K562 (cell line): Measurements from ENCODE around the gene UNC5B. TPM values are rescaled to one million over a fixed set of nuclear protein-coding genes. Genes with fewer than 3 reads are reported as not detected.

Experiments
- CTBP1 ChIP-seq: fragments of 450-650 bp; IDR thresholded peaks from 2 replicates; pipeline ENCODE4 v1.6.1; 2016; ENCODE audit warnings: borderline replicate concordance
- DDX20 ChIP-seq: fragments of 450-650 bp; IDR thresholded peaks from 2 replicates; pipeline ENCODE4 v1.6.1; 2016; ENCODE audit warnings: missing genetic modification characterization, low read depth, mild to moderate bottlenecking, missing compliant biosample characterization, moderate library complexity
- MECOM ChIP-seq: fragments of 250-450 bp; sonication (Bioruptor Pico); IDR thresholded peaks from 2 replicates; pipeline ENCODE4 v1.8.0; 2022; ENCODE audit warnings: inconsistent platforms
- MYC ChIP-seq, 2 experiments: fragments of 250-450 bp in 1 of 2; sonication (Bioruptor Pico) in 1 of 2; IDR thresholded peaks; 2 replicates each; pipeline versions ENCODE4 v1.5.1 to v1.6.1; 2012 to 2021; ENCODE audit warnings: low read depth in 2 of 2, borderline replicate concordance in 1 of 2, improper control_type of control experiment in 1 of 2, low read length in 1 of 2, mild to moderate bottlenecking in 1 of 2, moderate library complexity in 1 of 2
- SMAD4 ChIP-seq: fragments of 250-450 bp; sonication (Bioruptor Pico); conservative IDR thresholded peaks from 2 replicates; pipeline ENCODE4 v1.8.0; 2021; ENCODE audit warnings: inconsistent platforms, mild to moderate bottlenecking, moderate library complexity
- ZBED1 ChIP-seq: IDR thresholded peaks from 2 replicates; pipeline ENCODE4 v1.6.1; 2014
- ZNF165 ChIP-seq: fragments of 250-450 bp; sonication (Bioruptor Pico); IDR thresholded peaks from 2 replicates; pipeline ENCODE4 v1.4.0; 2020; ENCODE audit warnings: borderline replicate concordance
- ZNF175 ChIP-seq: fragments of 200-800 bp; sonication (Bioruptor generic); IDR thresholded peaks from 2 replicates; pipeline ENCODE4 v1.6.1; 2016; ENCODE audit warnings: low read depth, mild to moderate bottlenecking, missing genetic modification characterization, missing compliant biosample characterization
- ZNF584 ChIP-seq: fragments of 200-800 bp; sonication (Bioruptor generic); IDR thresholded peaks from 2 replicates; pipeline ENCODE4 v1.6.1; 2016; ENCODE audit warnings: low read depth, mild to moderate bottlenecking, missing genetic modification characterization, missing compliant biosample characterization
- polyA plus RNA-seq, 8 experiments: library from polyadenylated mRNA; depleted of rRNA in 4 of 8; stranded (reverse) in 5 of 8; unstranded in 3 of 8; fragments of >200 nt; fragmentation: Nextera tagmentation in 2 of 8; fragmentation: Illumina TruSeq in 1 of 8; extraction: Ambion mirVana in 2 of 8; extraction: Trizol in 1 of 8; gene quantifications; 2 replicates each; pipeline versions ENCODE4 v1.2.1 to v1.2.3, GENCODE V29; 2011 to 2014; ENCODE audit warnings: inconsistent platforms in 1 of 8, missing spikeins in 1 of 8
- total RNA-seq, 7 experiments: library from RNA; depleted of rRNA in 6 of 7; stranded (reverse); fragments of >200 nt in 6 of 7; fragmentation: Illumina TruSeq in 2 of 7; extraction: Trizol in 2 of 7; gene quantifications; 2 replicates each; pipeline versions ENCODE4 v1.2.1 to v1.2.3, GENCODE V29; 2011 to 2021; ENCODE audit warnings: low replicate concordance in 1 of 7
- TF ChIP-seq, protein P1 (sequence below): fragments of 450-650 bp; formaldehyde crosslinking; conservative IDR thresholded peaks from 2 replicates; pipeline ENCODE4 v1.4.0; 2022; ENCODE audit warnings: mild to moderate bottlenecking, missing genetic modification characterization
- TF ChIP-seq, protein P2 (sequence below): fragments of 450-650 bp; IDR thresholded peaks from 2 replicates; pipeline ENCODE4 v1.6.1; 2016; ENCODE audit warnings: mild to moderate bottlenecking, moderate library complexity
- TF ChIP-seq, protein P3 (sequence below): fragments of 250-450 bp; sonication (Bioruptor Pico); IDR thresholded peaks from 2 replicates; pipeline ENCODE4 v1.8.0; 2022; ENCODE audit warnings: moderate library complexity, mild to moderate bottlenecking, inconsistent platforms
- TF ChIP-seq, protein P4 (sequence below), 2 experiments: fragments of 450-650 bp; IDR thresholded peaks; 2 replicates each; pipeline ENCODE4 v1.6.1; 2016

The UNC5B gene
- total and polyA plus RNA-seq, 9 of the 15 experiments (the other 6 are each of a cell fraction or from before 2014, with no cell fraction given), result 0.10 to 8.4 (median 2.1) TPM

DNA sequence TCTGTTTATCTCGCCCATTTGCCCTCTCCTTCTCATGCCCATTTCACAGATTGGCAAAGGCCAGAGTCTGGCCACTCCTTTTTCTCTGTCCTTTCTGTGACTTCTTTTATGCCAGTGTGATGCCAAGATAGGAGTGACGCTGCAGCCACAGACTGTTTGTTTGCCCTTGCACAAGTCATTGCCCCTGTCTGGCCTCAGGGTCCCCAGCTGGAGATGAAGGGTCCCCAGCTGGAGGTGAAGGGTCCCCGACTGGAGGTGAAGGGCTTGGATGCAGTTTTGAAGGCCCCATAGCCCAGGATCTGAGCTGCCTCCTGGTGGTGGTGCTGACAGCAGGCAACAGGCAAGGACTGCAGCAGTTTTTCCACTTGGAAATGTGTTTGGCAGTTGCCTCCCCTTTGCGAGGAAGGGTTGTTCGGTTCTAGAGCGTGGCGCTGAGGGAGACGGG, 55.9 kb downstream of the UNC5B start (continued):
- TF ChIP-seq ZNF175 (CRISPR knock-in tag) (0 out of 2 replicates have a peak, but pooled peaks have one; percentile 33), ZNF584 (CRISPR knock-in tag) (peak; percentile 68; the same call in 1 of the 2 replicates), MYC (IDR thresholded peaks at IDR 0.05; ENCODE audit: low read depth, low read length) (0 out of 2 replicates have a peak, but pooled peaks have one; percentile 20), MYC (CRISPR knock-in tag; IDR thresholded peaks at IDR 0.05; ENCODE audit: borderline replicate concordance, low read depth) (no peak), ZBED1 (no peak), CTBP1 (peak; percentile 54; the same call in 1 of the 2 replicates), MECOM (CRISPR knock-in tag) (peak; percentile 30; the same call in 1 of the 2 replicates), ZNF165 (CRISPR knock-in tag) (no peak), DDX20 (tag) (peak; percentile 51; the same call in 1 of the 2 replicates), SMAD4 (peak; percentile 78)
- TF ChIP-seq, protein P1, sequence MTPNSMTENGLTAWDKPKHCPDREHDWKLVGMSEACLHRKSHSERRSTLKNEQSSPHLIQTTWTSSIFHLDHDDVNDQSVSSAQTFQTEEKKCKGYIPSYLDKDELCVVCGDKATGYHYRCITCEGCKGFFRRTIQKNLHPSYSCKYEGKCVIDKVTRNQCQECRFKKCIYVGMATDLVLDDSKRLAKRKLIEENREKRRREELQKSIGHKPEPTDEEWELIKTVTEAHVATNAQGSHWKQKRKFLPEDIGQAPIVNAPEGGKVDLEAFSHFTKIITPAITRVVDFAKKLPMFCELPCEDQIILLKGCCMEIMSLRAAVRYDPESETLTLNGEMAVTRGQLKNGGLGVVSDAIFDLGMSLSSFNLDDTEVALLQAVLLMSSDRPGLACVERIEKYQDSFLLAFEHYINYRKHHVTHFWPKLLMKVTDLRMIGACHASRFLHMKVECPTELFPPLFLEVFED (CRISPR knock-in tag), result no peak
- TF ChIP-seq, protein P2, sequence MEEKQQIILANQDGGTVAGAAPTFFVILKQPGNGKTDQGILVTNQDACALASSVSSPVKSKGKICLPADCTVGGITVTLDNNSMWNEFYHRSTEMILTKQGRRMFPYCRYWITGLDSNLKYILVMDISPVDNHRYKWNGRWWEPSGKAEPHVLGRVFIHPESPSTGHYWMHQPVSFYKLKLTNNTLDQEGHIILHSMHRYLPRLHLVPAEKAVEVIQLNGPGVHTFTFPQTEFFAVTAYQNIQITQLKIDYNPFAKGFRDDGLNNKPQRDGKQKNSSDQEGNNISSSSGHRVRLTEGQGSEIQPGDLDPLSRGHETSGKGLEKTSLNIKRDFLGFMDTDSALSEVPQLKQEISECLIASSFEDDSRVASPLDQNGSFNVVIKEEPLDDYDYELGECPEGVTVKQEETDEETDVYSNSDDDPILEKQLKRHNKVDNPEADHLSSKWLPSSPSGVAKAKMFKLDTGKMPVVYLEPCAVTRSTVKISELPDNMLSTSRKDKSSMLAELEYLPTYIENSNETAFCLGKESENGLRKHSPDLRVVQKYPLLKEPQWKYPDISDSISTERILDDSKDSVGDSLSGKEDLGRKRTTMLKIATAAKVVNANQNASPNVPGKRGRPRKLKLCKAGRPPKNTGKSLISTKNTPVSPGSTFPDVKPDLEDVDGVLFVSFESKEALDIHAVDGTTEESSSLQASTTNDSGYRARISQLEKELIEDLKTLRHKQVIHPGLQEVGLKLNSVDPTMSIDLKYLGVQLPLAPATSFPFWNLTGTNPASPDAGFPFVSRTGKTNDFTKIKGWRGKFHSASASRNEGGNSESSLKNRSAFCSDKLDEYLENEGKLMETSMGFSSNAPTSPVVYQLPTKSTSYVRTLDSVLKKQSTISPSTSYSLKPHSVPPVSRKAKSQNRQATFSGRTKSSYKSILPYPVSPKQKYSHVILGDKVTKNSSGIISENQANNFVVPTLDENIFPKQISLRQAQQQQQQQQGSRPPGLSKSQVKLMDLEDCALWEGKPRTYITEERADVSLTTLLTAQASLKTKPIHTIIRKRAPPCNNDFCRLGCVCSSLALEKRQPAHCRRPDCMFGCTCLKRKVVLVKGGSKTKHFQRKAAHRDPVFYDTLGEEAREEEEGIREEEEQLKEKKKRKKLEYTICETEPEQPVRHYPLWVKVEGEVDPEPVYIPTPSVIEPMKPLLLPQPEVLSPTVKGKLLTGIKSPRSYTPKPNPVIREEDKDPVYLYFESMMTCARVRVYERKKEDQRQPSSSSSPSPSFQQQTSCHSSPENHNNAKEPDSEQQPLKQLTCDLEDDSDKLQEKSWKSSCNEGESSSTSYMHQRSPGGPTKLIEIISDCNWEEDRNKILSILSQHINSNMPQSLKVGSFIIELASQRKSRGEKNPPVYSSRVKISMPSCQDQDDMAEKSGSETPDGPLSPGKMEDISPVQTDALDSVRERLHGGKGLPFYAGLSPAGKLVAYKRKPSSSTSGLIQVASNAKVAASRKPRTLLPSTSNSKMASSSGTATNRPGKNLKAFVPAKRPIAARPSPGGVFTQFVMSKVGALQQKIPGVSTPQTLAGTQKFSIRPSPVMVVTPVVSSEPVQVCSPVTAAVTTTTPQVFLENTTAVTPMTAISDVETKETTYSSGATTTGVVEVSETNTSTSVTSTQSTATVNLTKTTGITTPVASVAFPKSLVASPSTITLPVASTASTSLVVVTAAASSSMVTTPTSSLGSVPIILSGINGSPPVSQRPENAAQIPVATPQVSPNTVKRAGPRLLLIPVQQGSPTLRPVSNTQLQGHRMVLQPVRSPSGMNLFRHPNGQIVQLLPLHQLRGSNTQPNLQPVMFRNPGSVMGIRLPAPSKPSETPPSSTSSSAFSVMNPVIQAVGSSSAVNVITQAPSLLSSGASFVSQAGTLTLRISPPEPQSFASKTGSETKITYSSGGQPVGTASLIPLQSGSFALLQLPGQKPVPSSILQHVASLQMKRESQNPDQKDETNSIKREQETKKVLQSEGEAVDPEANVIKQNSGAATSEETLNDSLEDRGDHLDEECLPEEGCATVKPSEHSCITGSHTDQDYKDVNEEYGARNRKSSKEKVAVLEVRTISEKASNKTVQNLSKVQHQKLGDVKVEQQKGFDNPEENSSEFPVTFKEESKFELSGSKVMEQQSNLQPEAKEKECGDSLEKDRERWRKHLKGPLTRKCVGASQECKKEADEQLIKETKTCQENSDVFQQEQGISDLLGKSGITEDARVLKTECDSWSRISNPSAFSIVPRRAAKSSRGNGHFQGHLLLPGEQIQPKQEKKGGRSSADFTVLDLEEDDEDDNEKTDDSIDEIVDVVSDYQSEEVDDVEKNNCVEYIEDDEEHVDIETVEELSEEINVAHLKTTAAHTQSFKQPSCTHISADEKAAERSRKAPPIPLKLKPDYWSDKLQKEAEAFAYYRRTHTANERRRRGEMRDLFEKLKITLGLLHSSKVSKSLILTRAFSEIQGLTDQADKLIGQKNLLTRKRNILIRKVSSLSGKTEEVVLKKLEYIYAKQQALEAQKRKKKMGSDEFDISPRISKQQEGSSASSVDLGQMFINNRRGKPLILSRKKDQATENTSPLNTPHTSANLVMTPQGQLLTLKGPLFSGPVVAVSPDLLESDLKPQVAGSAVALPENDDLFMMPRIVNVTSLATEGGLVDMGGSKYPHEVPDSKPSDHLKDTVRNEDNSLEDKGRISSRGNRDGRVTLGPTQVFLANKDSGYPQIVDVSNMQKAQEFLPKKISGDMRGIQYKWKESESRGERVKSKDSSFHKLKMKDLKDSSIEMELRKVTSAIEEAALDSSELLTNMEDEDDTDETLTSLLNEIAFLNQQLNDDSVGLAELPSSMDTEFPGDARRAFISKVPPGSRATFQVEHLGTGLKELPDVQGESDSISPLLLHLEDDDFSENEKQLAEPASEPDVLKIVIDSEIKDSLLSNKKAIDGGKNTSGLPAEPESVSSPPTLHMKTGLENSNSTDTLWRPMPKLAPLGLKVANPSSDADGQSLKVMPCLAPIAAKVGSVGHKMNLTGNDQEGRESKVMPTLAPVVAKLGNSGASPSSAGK, result peak; percentile 26; the same call in 1 of the 2 replicates
- TF ChIP-seq, protein P3, sequence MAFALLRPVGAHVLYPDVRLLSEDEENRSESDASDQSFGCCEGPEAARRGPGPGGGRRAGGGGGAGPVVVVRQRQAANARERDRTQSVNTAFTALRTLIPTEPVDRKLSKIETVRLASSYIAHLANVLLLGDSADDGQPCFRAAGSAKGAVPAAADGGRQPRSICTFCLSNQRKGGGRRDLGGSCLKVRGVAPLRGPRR (CRISPR knock-in tag), result 0 out of 2 replicates have a peak, but pooled peaks have one; percentile 21
- TF ChIP-seq, protein P4, sequence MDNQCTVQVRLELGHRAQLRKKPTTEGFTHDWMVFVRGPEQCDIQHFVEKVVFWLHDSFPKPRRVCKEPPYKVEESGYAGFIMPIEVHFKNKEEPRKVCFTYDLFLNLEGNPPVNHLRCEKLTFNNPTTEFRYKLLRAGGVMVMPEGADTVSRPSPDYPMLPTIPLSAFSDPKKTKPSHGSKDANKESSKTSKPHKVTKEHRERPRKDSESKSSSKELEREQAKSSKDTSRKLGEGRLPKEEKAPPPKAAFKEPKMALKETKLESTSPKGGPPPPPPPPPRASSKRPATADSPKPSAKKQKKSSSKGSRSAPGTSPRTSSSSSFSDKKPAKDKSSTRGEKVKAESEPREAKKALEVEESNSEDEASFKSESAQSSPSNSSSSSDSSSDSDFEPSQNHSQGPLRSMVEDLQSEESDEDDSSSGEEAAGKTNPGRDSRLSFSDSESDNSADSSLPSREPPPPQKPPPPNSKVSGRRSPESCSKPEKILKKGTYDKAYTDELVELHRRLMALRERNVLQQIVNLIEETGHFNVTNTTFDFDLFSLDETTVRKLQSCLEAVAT (IDR thresholded peaks at IDR 0.05), result no peak
